Neutrophil (primary cell): ENCODE measurements around the gene PRM3.

Experiments
- H3K27ac ChIP-seq: fragments of 200-600 bp; sonication (generic); 2 replicates; pipeline ENCODE4 v1.5.1; 2016; ENCODE audit warnings: mild to moderate bottlenecking, moderate library complexity
- H3K27me3 ChIP-seq: fragments of 200-600 bp; sonication (generic); 2 replicates; pipeline ENCODE4 v1.6.0; 2016; ENCODE audit warnings: mild to moderate bottlenecking
- H3K36me3 ChIP-seq: fragments of 200-600 bp; sonication (generic); 2 replicates; pipeline ENCODE4 v1.5.1; 2017
- H3K4me1 ChIP-seq, 2 experiments: fragments of 200-600 bp in 1 of 2; sonication (generic) in 1 of 2; 1 replicate in 1 of 2; 2 replicates in 1 of 2; pipeline versions ENCODE4 v1.5.1 to v1.6.1; 2013 to 2016; ENCODE audit warnings: low read depth in 1 of 2, low read length in 1 of 2, mild to moderate bottlenecking in 1 of 2, moderate library complexity in 1 of 2; ENCODE audit not compliant: control insufficient read depth in 1 of 2, insufficient read depth in 1 of 2
- H3K4me3 ChIP-seq, 2 experiments: fragments of 200-600 bp in 1 of 2; sonication (generic) in 1 of 2; 1 replicate in 1 of 2; 2 replicates in 1 of 2; pipeline ENCODE4 v1.5.1; 2013 to 2016; ENCODE audit warnings: low read depth in 1 of 2, low read length in 1 of 2, mild to moderate bottlenecking in 1 of 2, moderate library complexity in 1 of 2
- H3K9me3 ChIP-seq: fragments of 200-600 bp; sonication (generic); 2 replicates; pipeline ENCODE4 v1.5.1; 2016
- CTCF ChIP-seq: fragments of 200-600 bp; sonication (generic); IDR thresholded peaks from 2 replicates; pipeline ENCODE4 v1.5.1; 2016; ENCODE audit warnings: antibody characterized with exemption

The PRM3 gene

GRCh38 chr16:11250091-11250785, 23.2 kb downstream of the PRM3 start:
- no peaks in the 10 kb centered on the region for H3K9me3 ChIP-seq
- no peak overlapping the region for H3K27ac ChIP-seq
- H3K4me1 ChIP-seq, result peaks cover 8 to 9% of the 10 kb centered on the region in 2 experiments
- no peak for TF ChIP-seq CTCF
- no peaks in the 10 kb centered on the region for H3K36me3 ChIP-seq
- no peak overlapping the region for H3K4me3 ChIP-seq
- H3K27me3 ChIP-seq, result peaks cover 40% of the 10 kb centered on the region

GRCh38 chr16:11249233-11250061, 24.0 kb downstream of the PRM3 start:
- no peaks in the 10 kb centered on the region for H3K36me3 ChIP-seq
- peaks cover 32% of the 10 kb centered on the region for H3K27me3 ChIP-seq
- H3K27ac ChIP-seq, result no peak overlapping the region
- H3K9me3 ChIP-seq, result no peaks in the 10 kb centered on the region
- no peak for TF ChIP-seq CTCF
- H3K4me1 ChIP-seq, result peaks cover under 1% of the 10 kb centered on the region in 2 experiments
- H3K4me3 ChIP-seq, result no peak overlapping the region

GRCh38 chr16:11248133-11248532, 25.3 kb downstream of the PRM3 start:
- Histone ChIP-seq H3K4me3 (no peak overlapping the region), H3K27me3 (peaks cover 23% of the 10 kb centered on the region), H3K4me1 (no peaks in the 10 kb centered on the region), H3K27ac (no peak overlapping the region), H3K36me3 (no peaks in the 10 kb centered on the region), H3K9me3 (no peaks in the 10 kb centered on the region)
- no peak for TF ChIP-seq CTCF

- H3K27me3 ChIP-seq, result peaks cover 8% of the 10 kb centered on the region
- no peaks in the 10 kb centered on the region for H3K9me3 ChIP-seq
- no peak for TF ChIP-seq CTCF
- no peaks in the 10 kb centered on the region for H3K36me3 ChIP-seq
- H3K4me1 ChIP-seq, result no peaks in the 10 kb centered on the region
- H3K27ac ChIP-seq, result no peak overlapping the region
- H3K4me3 ChIP-seq, result no peak overlapping the region
Observed at GRCh38 chr16:11245988-11246387, 27.4 kb downstream of the PRM3 start.

- TF ChIP-seq CTCF, result no peak
- Histone ChIP-seq H3K4me3 (no peak overlapping the region), H3K27ac (no peak overlapping the region), H3K4me1 (no peaks in the 10 kb centered on the region), H3K9me3 (no peaks in the 10 kb centered on the region), H3K27me3 (peaks cover 8% of the 10 kb centered on the region), H3K36me3 (no peaks in the 10 kb centered on the region)
Observed at GRCh38 chr16:11245222-11245737, 28.1 kb downstream of the PRM3 start.
